Sigmoid colon (tissue), 7 donors: ENCODE data around the gene ZNF69. TPM values are rescaled to one million over a fixed set of nuclear protein-coding genes. Genes with fewer than 3 reads are reported as not detected.
"Not testable (repeated sequence)": the region's sequence is repeated elsewhere in the genome, so short reads cannot be mapped to it uniquely, and the experiment has no call there.

Experiments used
- DNase-seq: peaks from one replicate; pipeline ENCODE4 v3.0.0-alpha.2; 2019
- H3K27ac ChIP-seq, 4 donors: fragments of 200-600 bp; sonication (generic); one replicate each; pipeline ENCODE4 v1.5.1; 2016 to 2019; ENCODE audit warnings: mild to moderate bottlenecking in 1 of 4
- H3K27me3 ChIP-seq, 3 donors: fragments of 200-600 bp; sonication (generic); one replicate each; pipeline ENCODE4 v1.5.1; 2019; ENCODE audit warnings: mild to moderate bottlenecking in 1 of 3
- H3K36me3 ChIP-seq, 4 donors: fragments of 200-600 bp; sonication (generic); one replicate each; pipeline ENCODE4 v1.5.1; 2016 to 2019
- H3K4me1 ChIP-seq, 4 donors: fragments of 200-600 bp; sonication (generic); one replicate each; pipeline ENCODE4 v1.5.1; 2017 to 2019
- H3K4me3 ChIP-seq, 4 donors: fragments of 200-600 bp; sonication (generic); one replicate each; pipeline ENCODE4 v1.5.1; 2017 to 2019; ENCODE audit warnings: mild to moderate bottlenecking in 2 of 4, moderate library complexity in 1 of 4
- H3K9me3 ChIP-seq, 4 donors: fragments of 200-600 bp in 3 of 4; sonication (generic) in 3 of 4; one replicate each; pipeline versions ENCODE4 v1.5.1 to v1.6.1; 2013 to 2019
- EP300 ChIP-seq, 4 donors: sonication (generic); formaldehyde crosslinking; IDR thresholded peaks; one replicate each; pipeline ENCODE4 v1.6.1; 2017; ENCODE audit warnings: antibody characterized with exemption in 4 of 4
- POLR2A ChIP-seq, 2 donors: fragments of 450-650 bp; IDR thresholded peaks; one replicate each; pipeline ENCODE4 v1.6.1; 2016; ENCODE audit warnings: antibody characterized with exemption in 2 of 2, mild to moderate bottlenecking in 2 of 2, moderate library complexity in 2 of 2
- POLR2AphosphoS5 ChIP-seq, 4 donors: sonication (generic); formaldehyde crosslinking; IDR thresholded peaks; one replicate each; pipeline ENCODE4 v1.6.1; 2017; ENCODE audit warnings: antibody characterized with exemption in 4 of 4
- WGBS, 2 donors: extraction: QIAGEN DNeasy Blood & Tissue Kit; methylation state at CpG; one replicate each; pipeline ENCODE4 v1.1.7; 2013; 5-methylcytosine and 5-hydroxymethylcytosine counted together
- intact Hi-C: fragments of 100-400 bp; cut with DNase I; formaldehyde crosslinking; loops from one replicate; pipeline ENCODE4 v1.15.1; 2023
- polyA plus RNA-seq, 3 donors: library from polyadenylated mRNA; stranded (reverse); fragments of 200-250 nt; gene quantifications; one replicate each; pipeline ENCODE4 v1.2.3, GENCODE V29; 2013
- total RNA-seq, 4 donors: library from RNA; depleted of rRNA; stranded (reverse); fragments of >200 nt; gene quantifications; one replicate each; pipeline ENCODE4 v1.1.0, GENCODE V29; 2016
- TF ChIP-seq, protein P1 (sequence below), 4 experiments: fragments of 450-650 bp in 3 of 4; fragments of 200-600 bp in 1 of 4; IDR thresholded peaks; one replicate each; pipeline ENCODE4 v1.5.1; 2016 to 2019; ENCODE audit warnings: antibody characterized with exemption in 4 of 4, mild to moderate bottlenecking in 3 of 4, moderate library complexity in 2 of 4
- donor health status: healthy with polysubstance abuse.
- donor health status: Bipolar disorder and iron deficiency.
- donor health status: healthy.

The ZNF69 gene
- total and polyA plus RNA-seq, 7 donors = 7.6 to 23.2 (median 9.6) TPM

DNA sequence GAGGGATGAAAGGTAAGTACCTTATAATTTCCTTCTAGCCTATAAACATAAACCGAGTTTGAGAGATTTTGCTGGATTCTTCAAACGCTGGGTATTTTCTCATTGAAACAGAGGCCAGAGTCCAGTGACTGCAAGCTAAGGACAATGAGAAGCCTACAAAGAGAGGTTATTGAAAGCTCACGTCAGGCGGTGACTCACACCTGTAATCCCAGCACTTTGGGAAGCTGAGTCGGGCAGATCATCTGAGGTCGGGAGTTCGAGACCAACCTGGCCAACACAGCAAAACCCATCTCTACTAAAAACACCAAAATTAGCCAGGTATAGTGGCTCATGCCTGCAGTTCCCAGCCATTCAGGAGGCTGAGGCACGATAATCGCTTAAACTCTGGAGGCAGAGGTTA lies 15.0 kb upstream of the ZNF69 start:
- WGBS, 2 donors = 95% methylated on average over 9 of the region's 9 CpGs
- intact Hi-C loops = no loop called here

DNA sequence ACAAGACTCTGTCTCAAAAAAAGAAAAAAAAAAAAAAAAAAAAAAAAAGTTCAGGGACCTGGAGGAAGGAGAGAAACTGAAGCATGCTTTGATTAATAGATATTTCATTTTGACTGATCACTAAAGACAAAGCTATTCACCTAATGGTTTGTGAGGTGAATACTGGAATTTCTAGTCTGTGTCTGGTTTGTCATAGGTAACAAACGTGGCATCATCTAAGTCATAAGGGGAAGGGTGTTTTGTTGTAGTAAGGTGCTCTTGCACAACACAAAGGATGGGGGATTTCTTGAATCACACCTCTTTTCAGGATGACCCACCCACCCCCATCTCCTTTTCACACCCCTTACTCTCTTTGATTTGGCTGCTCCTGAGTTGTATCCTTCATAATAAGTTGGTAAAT lies 13.8 kb upstream of the ZNF69 start:
- Histone ChIP-seq H3K4me3 (no peak overlapping the region), H3K27ac (no peak overlapping the region), H3K4me1 (no peaks in the 10 kb centered on the region), H3K9me3 (peaks cover 3 to 18% (median 6%) of the 10 kb centered on the region in 4 donors), H3K27me3 (no peaks in the 10 kb centered on the region), H3K36me3 (peaks cover 0 to 6% (median 2%) of the 10 kb centered on the region in 4 donors)
- intact Hi-C loops = no loop called here
- TF ChIP-seq EP300 (IDR thresholded peaks at IDR 0.05) (no peak), POLR2AphosphoS5 (IDR thresholded peaks at IDR 0.05) (no peak), POLR2A (IDR thresholded peaks at IDR 0.05) (no peak)
- TF ChIP-seq, protein P1, sequence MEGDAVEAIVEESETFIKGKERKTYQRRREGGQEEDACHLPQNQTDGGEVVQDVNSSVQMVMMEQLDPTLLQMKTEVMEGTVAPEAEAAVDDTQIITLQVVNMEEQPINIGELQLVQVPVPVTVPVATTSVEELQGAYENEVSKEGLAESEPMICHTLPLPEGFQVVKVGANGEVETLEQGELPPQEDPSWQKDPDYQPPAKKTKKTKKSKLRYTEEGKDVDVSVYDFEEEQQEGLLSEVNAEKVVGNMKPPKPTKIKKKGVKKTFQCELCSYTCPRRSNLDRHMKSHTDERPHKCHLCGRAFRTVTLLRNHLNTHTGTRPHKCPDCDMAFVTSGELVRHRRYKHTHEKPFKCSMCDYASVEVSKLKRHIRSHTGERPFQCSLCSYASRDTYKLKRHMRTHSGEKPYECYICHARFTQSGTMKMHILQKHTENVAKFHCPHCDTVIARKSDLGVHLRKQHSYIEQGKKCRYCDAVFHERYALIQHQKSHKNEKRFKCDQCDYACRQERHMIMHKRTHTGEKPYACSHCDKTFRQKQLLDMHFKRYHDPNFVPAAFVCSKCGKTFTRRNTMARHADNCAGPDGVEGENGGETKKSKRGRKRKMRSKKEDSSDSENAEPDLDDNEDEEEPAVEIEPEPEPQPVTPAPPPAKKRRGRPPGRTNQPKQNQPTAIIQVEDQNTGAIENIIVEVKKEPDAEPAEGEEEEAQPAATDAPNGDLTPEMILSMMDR (IDR thresholded peaks at IDR 0.05) = no peak
- 73 to 89% methylated on average over 1 of the region's 1 CpG for WGBS, 2 donors
- DNase-seq = no peak

More for the DNA sequence above, 15.0 kb upstream of the ZNF69 start:
- Histone ChIP-seq H3K27me3 (no peaks in the 10 kb centered on the region), H3K27ac (no peak overlapping the region), H3K4me1 (no peaks in the 10 kb centered on the region), H3K4me3 (no peak overlapping the region), H3K9me3 (peaks cover 10 to 25% (median 17%) of the 10 kb centered on the region in 4 donors), H3K36me3 (peaks cover 8 to 17% (median 13%) of the 10 kb centered on the region in 4 donors)
- no peak for TF ChIP-seq POLR2A (IDR thresholded peaks at IDR 0.05)
- TF ChIP-seq EP300 (IDR thresholded peaks at IDR 0.05) = no peak
- TF ChIP-seq POLR2AphosphoS5 (IDR thresholded peaks at IDR 0.05) = no peak
- TF ChIP-seq, protein P1 (IDR thresholded peaks at IDR 0.05) = no peak
- no peak for DNase-seq

DNA sequence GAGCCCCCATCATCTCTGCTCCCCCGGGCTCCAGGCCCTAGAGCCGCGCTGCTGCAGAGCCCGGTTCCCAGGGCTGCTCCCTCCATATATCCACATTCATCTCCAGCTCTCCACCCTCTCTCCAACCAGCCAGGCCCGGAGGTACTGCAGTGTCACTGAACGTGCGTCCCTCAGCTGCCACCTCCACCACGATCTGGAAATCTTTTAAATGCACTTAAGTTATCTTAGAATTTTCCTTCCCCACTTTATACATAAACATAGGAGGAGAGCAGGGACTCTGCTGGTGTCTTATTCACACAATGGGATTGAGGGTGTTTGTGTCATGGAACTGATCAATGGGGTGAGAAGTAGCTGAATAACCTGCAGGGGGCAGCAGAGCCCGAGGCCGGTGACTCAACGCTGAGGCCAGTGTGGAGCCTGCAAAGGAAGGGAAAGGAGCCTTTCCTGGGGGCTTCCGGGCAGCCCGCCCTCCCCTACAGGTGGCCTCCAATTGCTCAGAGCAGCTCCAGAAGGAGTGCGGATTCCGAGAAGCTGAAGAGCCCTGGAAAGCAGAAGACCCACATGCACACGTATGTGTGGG lies 7.8 kb upstream of the ZNF69 start:
- WGBS, 2 donors = 83% methylated on average over 16 of the region's 16 CpGs
- TF ChIP-seq, protein P1 (IDR thresholded peaks at IDR 0.05) = peak in 1 of 4 experiments; percentile 19
- not testable (repeated sequence) for H3K4me3 ChIP-seq

DNA sequence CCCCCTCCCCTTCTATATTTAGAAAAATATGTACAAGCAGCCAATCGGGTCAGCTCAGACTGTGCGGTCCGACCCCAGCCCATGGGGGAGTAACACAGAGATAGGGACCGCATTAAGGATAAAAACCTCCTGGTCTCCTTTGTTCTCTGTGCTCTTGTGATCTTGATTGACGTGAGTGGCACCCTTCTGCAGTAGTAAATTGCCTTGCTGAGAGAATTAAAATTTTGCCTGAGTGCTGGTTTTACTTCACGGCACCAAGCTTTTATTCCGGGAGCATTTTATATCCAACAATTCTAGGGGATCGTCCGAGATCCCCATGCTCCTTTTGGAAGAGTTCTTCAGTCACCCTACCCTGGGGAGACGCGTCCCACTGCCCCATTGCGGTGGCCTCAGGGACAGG lies 7.0 kb upstream of the ZNF69 start:
- Histone ChIP-seq H3K9me3 (no peaks in the 10 kb centered on the region), H3K27ac (no peak overlapping the region), H3K36me3 (no peaks in the 10 kb centered on the region), H3K27me3 (no peaks in the 10 kb centered on the region), H3K4me3 (no peak overlapping the region), H3K4me1 (peaks cover 0 to 6% (median 3%) of the 10 kb centered on the region in 4 donors)
- TF ChIP-seq EP300 (IDR thresholded peaks at IDR 0.05) = no peak
- TF ChIP-seq, protein P1 (IDR thresholded peaks at IDR 0.05) = no peak
- TF ChIP-seq POLR2AphosphoS5 (IDR thresholded peaks at IDR 0.05) = no peak
- TF ChIP-seq POLR2A (IDR thresholded peaks at IDR 0.05) = no peak
- intact Hi-C loops = loop anchor here (2.0 to 5.0 kb wide), 4 partner anchors 42 to 260 kb away; partner anchors contain the start of genes ZNF20 and ZNF491
- 92 to 93% methylated on average over 12 of the region's 12 CpGs for WGBS, 2 donors
- DNase-seq = no peak

More for the DNA sequence above, 7.8 kb upstream of the ZNF69 start:
- H3K4me1 ChIP-seq, H3K27me3 ChIP-seq, DNase-seq, H3K9me3 ChIP-seq, H3K36me3 ChIP-seq, H3K27ac ChIP-seq: not testable (repeated sequence)
- intact Hi-C loops = loop anchor here (2.0 to 5.0 kb wide), 4 partner anchors 43 to 261 kb away; partner anchors contain the start of genes ZNF20 and ZNF491
